Cardiac fibroblast (primary cell): ENCODE results near the gene GCKR.

ENCODE experiments used
- DNase-seq, 2 donors: peaks; one replicate each; pipeline versions ENCODE4 v3.0.0 to v3.0.0-alpha.2; 2010; ENCODE audit warnings: low read depth in 2 of 2
- H3K4me3 ChIP-seq, 2 donors: replicated peaks in 1 of 2; 1 replicate in 1 of 2; 2 replicates in 1 of 2; pipeline ENCODE4 v1.5.1; 2011; ENCODE audit warnings: low read depth in 2 of 2, low read length in 2 of 2, mild to moderate bottlenecking in 2 of 2, moderate library complexity in 1 of 2
- CTCF ChIP-seq: IDR thresholded peaks from one replicate; pipeline ENCODE4 v1.5.1; 2011; ENCODE audit warnings: low read depth, mild to moderate bottlenecking, low read length, inconsistent platforms

The GCKR gene

DNA sequence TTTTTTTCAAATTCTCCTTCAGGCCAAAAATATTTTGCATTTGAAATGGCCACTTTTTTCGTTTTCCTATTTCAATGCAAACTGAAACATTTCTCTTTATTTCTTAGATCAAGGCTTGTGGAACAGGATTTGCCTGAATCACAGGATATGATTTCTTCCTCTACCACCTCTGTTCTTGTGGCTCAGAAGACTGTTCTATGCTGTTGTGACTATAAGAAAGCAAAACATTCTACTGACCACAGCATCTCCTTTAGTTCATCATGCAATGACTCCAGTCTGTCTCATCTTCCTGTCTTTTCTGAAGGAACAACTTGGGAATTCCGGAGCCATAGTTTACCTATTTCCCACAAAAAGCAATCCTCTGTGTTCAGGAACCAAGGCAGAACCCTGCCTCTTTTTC, 70.0 kb downstream of the GCKR start:
- no peak for TF ChIP-seq CTCF
- DNase-seq = peak; percentile 19 to 88
- H3K4me3 ChIP-seq = no peak overlapping the region

- no peak for TF ChIP-seq CTCF
- DNase-seq = no peak
- H3K4me3 ChIP-seq = no peak overlapping the region
These were observed 72.8 kb downstream of the GCKR start for GRCh38 chr2:27569398-27569797.

GRCh38 chr2:27571197-27571596, 74.6 kb downstream of the GCKR start:
- no peak for TF ChIP-seq CTCF
- H3K4me3 ChIP-seq = no peak overlapping the region
- DNase-seq = no peak

GRCh38 chr2:27571681-27572080, 75.0 kb downstream of the GCKR start:
- TF ChIP-seq CTCF = no peak
- no peak overlapping the region for H3K4me3 ChIP-seq

DNA sequence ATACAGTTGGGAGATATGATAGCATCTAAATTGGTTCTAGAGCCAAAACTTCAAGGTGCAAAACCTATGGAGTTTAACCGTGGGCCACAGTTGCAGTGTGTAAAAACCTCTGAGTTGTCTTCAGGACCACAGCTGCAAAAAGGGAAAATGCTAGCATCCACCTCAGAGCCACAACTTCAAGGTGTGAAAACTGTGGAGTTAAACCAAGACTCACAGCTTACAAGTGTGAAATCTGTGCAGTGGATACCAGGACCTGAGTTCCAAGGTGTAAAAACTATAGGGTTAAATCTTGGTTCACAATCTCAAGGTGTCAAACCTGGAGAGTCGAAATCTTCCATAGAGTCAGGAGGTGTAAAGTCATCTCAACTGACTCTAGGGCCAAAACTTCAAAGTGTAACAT, 75.8 kb downstream of the GCKR start:
- DNase-seq = no peak
- TF ChIP-seq CTCF = no peak
- H3K4me3 ChIP-seq = no peak overlapping the region

More at GRCh38 chr2:27571681-27572080, 75.0 kb downstream of the GCKR start:
- DNase-seq = no peak

DNA sequence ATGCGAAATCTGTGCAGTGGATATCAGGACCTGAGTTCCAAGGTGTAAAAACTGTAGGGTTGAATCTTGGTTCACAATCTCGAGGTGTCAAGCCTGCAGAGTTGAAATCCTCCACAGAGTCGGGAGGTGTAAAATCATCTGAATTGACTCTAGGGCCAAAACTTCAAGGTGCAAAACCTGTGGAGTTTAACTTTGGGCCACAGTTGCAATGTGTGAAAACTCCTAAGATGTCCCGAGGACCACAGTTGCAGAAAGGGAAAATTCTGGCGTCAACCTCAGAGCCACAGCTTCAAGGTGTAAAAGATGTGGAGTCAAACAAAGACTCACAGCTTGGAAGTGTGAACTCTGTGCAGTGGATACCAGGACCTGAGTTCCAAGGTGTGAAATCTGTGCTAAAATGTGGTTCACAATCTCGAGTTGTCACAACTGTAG, 76.4 kb downstream of the GCKR start:
- no peak for DNase-seq
- no peak overlapping the region for H3K4me3 ChIP-seq
- no peak for TF ChIP-seq CTCF
